Measurements from ENCODE around the gene BCL6B.
"Not testable (repeated sequence)": the region's sequence is repeated elsewhere in the genome, so short reads cannot be mapped to it uniquely, and the experiment has no call there.

Gene BCL6B

DNA sequence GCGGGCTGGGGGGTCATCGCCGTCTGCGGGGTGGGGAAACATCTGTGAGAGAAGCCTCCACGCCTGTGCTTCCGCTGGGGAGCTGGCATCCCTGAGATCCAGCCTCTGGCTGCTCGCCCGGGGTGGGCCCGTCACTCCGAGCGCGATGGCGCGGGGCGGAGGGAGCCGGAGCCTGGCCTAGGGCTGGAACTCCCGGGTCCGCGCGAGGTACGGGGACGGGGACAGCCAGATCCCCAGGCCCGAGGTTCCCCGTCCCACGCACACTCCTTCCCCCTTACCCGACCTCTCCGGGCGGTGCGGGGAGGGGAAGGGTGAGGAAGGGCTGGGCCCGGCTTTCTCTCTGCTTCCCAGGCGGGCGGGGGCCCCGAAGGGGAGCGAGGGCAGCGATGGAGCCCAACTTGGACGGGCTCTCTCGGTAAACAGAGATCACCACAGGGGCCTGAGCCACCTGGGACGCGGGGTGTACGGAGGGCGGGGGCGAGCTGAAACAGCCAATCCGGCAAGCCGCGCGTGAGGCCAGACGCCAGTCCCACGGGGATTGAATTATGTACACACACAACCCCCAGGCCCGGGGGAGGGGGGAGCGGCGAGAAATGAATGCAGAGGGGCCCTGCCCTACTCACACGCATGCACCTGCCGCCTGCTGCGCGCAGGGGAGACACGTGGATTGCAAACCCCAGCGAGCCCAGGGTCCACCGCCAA is 20.8 kb downstream of the BCL6B start, which contains the start of gene SLC16A11:
Gene SLC16A11 (minus strand): TSS at position 596 of the 702 bp plus-strand sequence. CDS start 579 bp downstream, at position 17.
- TF ChIP-seq, protein P1, sequence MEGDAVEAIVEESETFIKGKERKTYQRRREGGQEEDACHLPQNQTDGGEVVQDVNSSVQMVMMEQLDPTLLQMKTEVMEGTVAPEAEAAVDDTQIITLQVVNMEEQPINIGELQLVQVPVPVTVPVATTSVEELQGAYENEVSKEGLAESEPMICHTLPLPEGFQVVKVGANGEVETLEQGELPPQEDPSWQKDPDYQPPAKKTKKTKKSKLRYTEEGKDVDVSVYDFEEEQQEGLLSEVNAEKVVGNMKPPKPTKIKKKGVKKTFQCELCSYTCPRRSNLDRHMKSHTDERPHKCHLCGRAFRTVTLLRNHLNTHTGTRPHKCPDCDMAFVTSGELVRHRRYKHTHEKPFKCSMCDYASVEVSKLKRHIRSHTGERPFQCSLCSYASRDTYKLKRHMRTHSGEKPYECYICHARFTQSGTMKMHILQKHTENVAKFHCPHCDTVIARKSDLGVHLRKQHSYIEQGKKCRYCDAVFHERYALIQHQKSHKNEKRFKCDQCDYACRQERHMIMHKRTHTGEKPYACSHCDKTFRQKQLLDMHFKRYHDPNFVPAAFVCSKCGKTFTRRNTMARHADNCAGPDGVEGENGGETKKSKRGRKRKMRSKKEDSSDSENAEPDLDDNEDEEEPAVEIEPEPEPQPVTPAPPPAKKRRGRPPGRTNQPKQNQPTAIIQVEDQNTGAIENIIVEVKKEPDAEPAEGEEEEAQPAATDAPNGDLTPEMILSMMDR (IDR thresholded peaks at IDR 0.05; ENCODE audit: extremely low read depth, missing control alignments), result no peak
- peak; percentile 60 for DNase-seq (ENCODE audit: low spot score)

- TF ChIP-seq, protein P1 (IDR thresholded peaks at IDR 0.05; ENCODE audit: extremely low read depth, missing control alignments), result peak; percentile 60
- peak; percentile 63 for DNase-seq (ENCODE audit: low spot score)
Measured at GRCh38 chr17:7045492-7046126, 22.8 kb downstream of the BCL6B start.

DNA sequence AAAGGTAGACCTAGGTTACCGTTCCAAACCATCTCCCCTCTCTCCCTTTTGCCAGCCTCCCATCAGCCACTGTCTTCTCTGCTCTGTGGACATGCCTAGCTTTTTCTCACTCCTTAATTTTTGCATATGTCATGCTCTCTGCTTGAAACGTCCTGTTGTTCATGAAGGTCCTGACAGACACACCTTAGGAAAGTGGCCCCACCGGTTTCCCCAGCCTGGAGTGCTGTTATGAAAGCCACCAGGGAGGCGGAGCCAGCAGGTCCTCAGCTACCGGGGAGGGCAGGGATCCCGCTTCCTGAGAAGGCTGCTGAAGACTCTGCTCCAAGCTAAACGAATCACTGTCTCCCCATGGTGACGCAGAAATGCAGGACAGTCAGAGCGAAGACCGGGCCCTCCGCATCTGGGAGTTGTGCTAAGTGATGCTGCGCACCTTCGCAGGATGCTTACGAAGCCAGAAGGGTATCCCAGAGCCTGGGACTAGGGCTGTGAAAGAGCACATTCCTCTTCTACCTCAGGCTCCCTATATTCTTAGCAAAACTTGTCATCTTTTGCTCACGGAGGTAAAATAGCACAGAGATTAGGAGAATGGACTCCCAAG is 23.4 kb downstream of the BCL6B start:
- DNase-seq (ENCODE audit: low spot score), result no peak
- TF ChIP-seq, protein P1 (IDR thresholded peaks at IDR 0.05; ENCODE audit: extremely low read depth, missing control alignments), result no peak

GRCh38 chr17:7046725-7047397 is 24.0 kb downstream of the BCL6B start:
- DNase-seq (ENCODE audit: low spot score), result not testable (repeated sequence)

GRCh38 chr17:7047566-7047965 is 24.7 kb downstream of the BCL6B start:
- TF ChIP-seq, protein P1 (IDR thresholded peaks at IDR 0.05; ENCODE audit: extremely low read depth, missing control alignments), result no peak
- no peak for DNase-seq (ENCODE audit: low spot score)

GRCh38 chr17:7048968-7049367 is 26.1 kb downstream of the BCL6B start:
- TF ChIP-seq, protein P1 (IDR thresholded peaks at IDR 0.05; ENCODE audit: extremely low read depth, missing control alignments), result no peak
- no peak for DNase-seq (ENCODE audit: low spot score)

GRCh38 chr17:7050583-7050982 is 27.7 kb downstream of the BCL6B start:
- DNase-seq (ENCODE audit: low spot score), result not testable (repeated sequence)

DNA sequence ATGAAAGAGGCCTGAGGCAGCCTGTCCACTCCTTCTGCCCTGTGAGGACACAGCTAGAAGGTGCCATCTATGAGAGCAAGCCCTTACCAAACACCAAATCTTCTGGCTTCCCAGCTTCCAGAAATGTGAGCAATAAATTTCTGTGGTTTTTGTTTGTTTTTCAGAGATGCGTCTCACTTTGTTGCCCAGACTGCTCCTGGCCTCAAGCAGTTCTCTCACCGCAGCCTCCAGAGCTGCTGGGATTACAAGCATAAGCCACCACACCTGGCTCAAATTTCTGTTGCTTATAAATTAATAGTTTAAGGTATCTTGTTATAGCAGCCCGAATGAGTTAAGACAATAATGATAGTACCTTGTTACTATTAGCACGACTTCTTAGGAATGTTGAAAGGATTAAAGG is 33.5 kb downstream of the BCL6B start:
- no peak for DNase-seq (ENCODE audit: low spot score)
- TF ChIP-seq, protein P1 (IDR thresholded peaks at IDR 0.05; ENCODE audit: extremely low read depth, missing control alignments), result no peak
